HG03439 (cell line): ENCODE measurements around the gene GUCY2F.

ENCODE experiments used
- ATAC-seq: cut with Tn5 transposase; IDR thresholded peaks from one replicate; pipeline ENCODE4 v1.9.1; 2021; ENCODE audit warnings: mild to moderate bottlenecking, moderate library complexity; ENCODE audit not compliant: unreplicated experiment

The GUCY2F gene

GRCh38 chrX:109481986-109482385 is at the start of gene GUCY2F:
GUCY2F (minus strand) TSS chrX:109482086; CDS start chrX:109475936, 6,150 bp downstream.
- ATAC-seq = no peak

DNA sequence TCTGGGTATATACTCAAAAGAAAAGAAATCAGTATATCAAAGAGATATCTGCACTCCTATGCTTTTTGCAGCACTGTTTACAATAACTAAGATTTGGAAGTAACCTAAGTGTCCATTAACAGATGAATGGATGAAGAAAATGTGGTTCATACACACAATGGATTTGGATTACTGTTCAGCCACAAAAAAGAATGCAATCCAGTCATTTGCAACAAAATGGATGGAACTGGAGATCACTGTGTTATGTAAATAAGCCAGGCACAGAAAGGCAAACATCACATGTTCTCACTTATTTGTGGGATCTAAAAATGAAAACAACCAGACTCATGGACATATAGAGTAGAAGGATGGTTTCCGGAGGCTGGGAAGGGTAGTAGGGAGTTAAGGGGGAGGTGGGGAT is 37.1 kb upstream of the GUCY2F start:
- ATAC-seq = no peak

GRCh38 chrX:109511113-109511512 is 29.2 kb upstream of the GUCY2F start:
- no peak for ATAC-seq

GRCh38 chrX:109508915-109509314 is 27.0 kb upstream of the GUCY2F start:
- no peak for ATAC-seq

DNA sequence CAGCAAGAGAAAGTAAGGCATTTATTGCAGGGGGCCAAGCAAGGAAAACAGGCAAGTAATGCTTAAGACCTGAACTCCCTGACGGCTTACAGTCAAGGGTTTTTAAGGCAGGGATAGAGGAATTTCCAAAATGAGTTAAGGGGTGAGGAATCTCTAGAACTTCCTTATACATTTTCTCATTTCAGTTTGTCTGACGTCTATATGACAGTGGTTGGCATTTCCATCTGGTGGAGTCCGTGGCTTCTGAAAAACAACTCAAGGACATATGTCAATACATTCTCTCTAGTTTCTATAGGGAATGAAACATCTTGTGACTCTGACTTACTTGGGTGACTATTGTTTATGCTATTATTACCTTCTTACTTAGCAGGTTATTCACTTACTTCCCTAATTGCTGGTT is 19.3 kb upstream of the GUCY2F start:
- ATAC-seq = no peak

DNA sequence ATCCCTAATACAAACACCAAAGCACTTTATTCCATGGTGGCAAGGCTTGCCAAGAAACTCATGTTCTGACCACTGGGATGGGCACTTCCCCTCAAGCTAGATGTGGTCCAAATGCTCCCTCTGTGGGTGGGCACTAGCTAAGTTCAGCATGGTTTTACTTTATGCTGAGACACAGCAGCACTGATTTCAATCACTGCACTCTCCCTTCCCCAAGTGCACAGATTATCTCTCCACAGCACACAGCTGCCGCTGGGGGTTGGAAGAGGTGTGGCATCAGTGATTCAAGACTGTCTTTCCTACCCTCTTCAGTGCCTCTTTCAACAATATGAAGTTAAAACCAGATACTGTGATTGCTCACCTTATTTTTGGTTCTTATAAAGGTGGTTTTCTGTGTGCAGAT is 16.5 kb upstream of the GUCY2F start:
- no peak for ATAC-seq

- no peak for ATAC-seq
These were observed 7.3 kb upstream of the GUCY2F start for GRCh38 chrX:109489174-109489573.

DNA sequence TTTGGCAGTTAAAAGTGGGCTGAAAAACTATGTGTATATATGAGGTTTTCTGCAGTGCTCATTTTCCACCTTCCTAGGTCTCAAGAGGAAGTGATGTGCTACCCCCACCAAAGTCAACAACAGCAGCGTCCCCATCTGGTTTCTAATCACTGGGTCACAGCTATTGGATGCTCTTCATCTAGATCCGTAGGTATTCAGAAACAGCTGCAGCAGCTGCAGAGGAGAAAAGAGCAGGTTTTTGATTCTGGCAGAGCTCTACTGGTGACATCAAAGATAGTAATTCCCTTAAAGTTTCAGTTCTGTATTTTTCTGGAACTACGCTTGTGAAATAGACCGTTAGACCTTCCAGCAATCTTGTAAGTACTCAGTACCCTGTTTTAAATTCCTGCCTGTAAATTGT is 5.8 kb upstream of the GUCY2F start:
- no peak for ATAC-seq

DNA sequence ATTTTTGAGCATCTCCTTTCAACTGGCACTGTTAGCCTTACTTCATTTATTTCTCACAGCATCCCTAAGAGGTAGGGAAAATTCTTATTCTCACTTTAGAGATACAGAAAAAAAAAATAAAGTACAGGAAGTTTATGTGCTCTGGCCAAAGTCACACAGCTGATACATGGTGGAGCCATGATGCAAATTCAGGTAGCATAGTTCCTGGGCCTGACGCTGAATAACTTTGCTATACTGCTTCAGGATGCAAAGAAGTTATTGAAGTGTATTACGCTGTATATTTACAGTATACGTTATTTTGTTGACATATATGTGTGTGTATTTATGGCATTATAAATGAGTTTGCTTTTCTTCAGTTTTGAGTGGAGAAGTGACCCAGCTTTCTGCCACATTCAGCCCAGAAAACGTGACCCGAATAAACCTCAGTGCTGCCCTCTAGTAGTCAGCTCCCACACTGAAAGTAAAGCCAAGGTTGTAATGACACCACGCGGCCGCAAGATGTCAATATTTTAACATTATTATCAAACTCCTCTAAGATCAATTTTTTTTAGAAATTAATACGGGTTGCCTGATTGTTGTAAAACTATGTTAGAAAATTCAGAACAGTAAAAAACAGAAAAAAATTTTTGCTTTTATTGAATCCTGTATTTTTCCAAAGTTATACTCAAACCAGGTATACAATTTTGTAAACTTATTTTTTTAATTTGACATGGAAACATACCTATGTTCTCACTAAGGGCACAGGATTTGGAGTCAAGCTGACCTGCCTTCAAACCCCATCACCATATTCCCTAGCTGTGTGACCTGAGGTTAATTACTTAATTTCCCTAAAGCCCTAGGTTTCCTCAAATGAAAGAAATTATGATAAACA is 3.8 kb upstream of the GUCY2F start:
- ATAC-seq = peak; percentile 59

DNA sequence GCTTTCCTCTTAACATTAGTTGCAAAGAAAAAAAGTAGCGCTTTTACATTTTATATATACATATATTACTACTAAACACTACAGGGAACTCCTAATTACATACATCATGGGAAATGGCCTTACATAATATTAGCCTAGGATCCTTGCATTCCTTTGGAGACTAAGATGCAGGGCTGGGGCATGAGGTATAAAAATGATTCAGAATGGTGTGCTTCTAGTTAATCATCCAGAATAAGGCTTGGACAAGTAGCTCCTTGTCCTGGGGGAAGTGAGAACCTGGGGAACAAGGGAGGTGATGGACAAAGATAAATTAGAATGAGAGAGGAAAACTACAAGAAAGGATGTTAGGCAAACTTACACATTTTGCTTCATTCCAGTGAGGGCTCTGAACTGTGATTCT is 3.0 kb upstream of the GUCY2F start:
- no peak for ATAC-seq

- no peak for ATAC-seq
These were observed 6.6 kb downstream of the GUCY2F start for GRCh38 chrX:109475174-109475891.

- no peak for ATAC-seq
These were observed 8.7 kb downstream of the GUCY2F start for GRCh38 chrX:109472939-109473735.

GRCh38 chrX:109464231-109464630 is 17.7 kb downstream of the GUCY2F start:
- no peak for ATAC-seq

GRCh38 chrX:109463784-109464183 is 18.1 kb downstream of the GUCY2F start:
- no peak for ATAC-seq

- no peak for ATAC-seq
These were observed 33.5 kb downstream of the GUCY2F start for GRCh38 chrX:109448282-109448938.

DNA sequence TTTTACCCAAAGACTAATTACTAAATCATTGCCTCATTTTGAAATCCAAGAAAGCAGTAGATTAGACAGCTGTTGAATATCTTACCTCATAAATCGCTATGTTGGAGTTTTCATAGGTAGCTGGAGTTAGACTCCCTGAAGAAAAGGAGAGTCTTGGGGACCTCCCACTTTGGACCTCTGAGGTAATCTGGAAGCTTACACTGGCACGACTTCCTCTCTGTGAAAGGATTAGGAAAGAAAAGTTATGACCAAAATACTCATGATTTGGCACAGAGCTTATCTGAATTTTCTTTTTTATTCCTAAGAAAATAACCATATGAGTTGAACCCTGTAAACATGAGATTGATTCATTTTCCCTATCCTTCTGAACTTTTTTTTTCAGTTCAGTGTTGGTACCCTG is 40.6 kb downstream of the GUCY2F start:
- ATAC-seq = no peak

GRCh38 chrX:109440475-109440874 is 41.4 kb downstream of the GUCY2F start:
- ATAC-seq = no peak

DNA sequence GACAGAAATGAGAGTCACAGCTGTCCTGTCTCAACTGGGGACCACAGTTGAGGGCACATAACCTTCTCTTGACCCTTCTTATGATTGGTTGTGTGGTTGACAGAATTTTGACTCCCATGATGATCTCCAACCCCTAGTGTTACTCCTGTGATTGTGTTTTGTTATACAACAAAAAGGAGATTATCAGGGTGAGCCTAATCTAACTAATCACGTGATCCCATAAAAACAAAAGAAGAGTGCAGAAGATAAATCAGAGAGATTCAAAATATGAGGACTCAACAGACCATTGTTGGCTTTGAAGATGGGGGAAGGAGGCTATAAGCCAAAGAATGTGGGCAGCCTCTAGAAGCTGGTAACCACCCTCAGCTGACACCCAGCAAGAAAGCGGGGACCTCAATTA is 72.7 kb downstream of the GUCY2F start:
- ATAC-seq = no peak

DNA sequence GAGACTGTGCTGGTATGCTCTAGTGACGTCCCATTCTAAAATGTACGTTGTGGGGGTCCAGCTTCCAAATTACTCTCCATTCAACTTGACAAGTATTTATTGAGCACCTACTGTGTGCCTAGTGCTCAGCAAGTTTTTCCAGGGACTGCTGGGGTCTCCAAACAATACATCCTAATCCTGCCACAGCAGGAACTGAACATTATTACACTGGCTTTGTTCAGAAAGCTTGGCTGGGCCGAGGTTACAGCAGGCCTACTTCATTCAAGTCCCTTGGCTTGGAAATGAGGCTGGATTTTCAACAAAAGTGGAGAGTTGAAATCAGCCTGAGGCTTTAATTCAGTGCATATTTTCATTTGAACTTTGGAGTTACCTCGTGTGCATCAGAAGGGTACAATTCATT is 78.0 kb downstream of the GUCY2F start:
- ATAC-seq = no peak

- ATAC-seq = no peak
These were observed 82.1 kb downstream of the GUCY2F start for GRCh38 chrX:109399831-109400230.

DNA sequence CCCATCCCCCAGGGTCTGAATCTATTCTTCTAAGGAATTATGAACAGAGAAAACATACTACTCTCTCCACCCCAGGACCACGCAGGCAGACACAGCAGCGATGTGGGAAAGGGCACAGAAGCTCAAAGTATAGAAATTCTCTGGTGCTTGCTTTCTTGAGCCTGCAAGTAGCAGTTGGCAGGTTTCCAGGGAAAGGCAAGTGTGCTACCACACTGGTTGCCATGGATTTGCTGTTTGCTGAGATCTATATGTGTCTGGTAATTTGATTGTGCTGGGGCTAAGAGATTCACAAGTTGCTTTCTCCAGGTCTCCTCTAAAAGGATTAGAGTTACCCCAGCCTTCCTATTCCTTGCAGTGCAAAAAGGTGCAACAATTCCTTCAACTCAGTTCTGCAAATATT is 83.1 kb downstream of the GUCY2F start:
- no peak for ATAC-seq
